Renal cortex interstitium (tissue), 11 donors: ENCODE data around the gene TMEM45B. TPM values are rescaled to one million over a fixed set of nuclear protein-coding genes. Genes with fewer than 3 reads are reported as not detected.
A peak's percentile ranks its signal among the peaks of the same experiment; 100 is the strongest.

ENCODE experiments used
- DNase-seq, 11 donors: peaks; one replicate each; pipeline ENCODE4 v3.0.0-alpha.2; 2013; ENCODE audit warnings: low read depth in 9 of 11, low spot score in 4 of 11; ENCODE audit errors: extremely low read depth in 1 of 11
- polyA plus RNA-seq, 3 donors: library from polyadenylated mRNA; unstranded; fragments of 120-200 nt; gene quantifications; one replicate each; pipeline ENCODE4 v1.2.1, GENCODE V29; 2013; ENCODE audit not compliant: insufficient read length in 3 of 3

The TMEM45B gene
- polyA plus RNA-seq, 3 donors, result 15.3 to 19.8 (median 16.1) TPM

DNA sequence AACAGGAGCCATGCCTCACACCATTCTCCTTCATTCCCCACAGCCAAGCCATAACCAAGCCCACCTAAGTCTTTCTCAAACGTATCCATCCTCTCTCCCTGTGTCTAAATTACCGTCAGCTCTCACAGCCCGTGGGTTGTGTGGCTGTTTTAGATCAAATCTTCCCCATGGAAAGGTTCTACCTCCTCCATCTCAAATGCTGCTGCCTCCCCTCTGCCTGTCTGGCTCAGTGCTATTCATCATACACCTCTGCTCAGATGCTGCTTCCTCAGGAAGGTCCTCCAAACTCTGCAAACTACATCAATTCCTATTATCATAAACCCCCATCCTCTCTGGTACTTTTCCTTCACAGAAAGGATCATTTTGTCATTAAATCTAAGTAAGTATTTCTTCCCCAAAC is 64.7 kb downstream of the TMEM45B start:
- DNase-seq, result no peak

DNA sequence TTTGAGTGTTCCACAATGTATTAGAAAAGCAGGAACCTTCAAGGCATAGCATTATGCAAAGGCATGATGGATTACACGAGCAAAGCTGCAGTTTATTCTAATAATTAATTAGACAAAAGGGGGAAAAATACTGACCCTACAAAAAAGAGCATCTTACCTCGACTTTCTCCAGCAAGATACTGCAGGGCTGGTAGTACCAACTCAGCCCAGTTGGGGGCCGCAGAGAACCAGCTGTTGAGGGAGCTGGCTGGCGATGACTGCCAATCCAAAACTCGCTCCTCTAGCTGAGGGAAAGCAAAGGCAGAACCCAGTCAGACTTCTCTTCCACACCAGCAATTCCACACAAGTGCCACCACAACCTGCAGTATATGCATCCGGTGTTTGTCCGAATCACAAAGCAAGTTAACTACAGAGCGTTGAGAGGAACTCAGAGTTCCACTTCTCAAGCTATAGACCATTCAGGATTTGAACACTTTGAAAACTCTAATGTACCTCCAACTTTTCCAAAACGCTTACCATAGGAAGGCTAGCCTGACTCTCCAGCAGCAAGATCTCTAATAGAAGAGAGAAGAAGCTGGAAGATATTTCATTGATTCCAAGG is 66.0 kb downstream of the TMEM45B start:
- no peak for DNase-seq

DNA sequence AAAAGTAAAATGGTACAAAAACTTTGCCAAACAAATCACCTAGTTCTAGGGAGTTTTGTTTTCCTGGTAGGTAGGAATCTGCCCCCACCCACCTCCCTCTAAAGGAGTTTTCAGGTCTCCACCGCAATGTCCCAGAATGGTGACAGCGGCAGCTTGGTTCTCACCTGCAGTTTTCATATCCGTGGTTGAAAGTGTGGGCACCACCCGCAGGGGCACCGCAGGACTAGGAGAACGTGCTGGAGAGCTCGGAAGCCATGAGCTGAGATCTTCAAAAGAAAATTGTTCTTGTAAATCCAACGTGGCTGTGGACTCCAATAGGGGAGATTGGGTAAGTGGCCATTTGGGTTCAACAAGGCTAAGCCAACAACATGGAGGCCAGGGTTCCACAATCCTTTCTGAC is 68.9 kb downstream of the TMEM45B start:
- DNase-seq, result no peak

- no peak for DNase-seq
Measured at GRCh38 chr11:129885381-129885780, 69.7 kb downstream of the TMEM45B start.

GRCh38 chr11:129888451-129888850 is 72.8 kb downstream of the TMEM45B start:
- DNase-seq, result no peak

DNA sequence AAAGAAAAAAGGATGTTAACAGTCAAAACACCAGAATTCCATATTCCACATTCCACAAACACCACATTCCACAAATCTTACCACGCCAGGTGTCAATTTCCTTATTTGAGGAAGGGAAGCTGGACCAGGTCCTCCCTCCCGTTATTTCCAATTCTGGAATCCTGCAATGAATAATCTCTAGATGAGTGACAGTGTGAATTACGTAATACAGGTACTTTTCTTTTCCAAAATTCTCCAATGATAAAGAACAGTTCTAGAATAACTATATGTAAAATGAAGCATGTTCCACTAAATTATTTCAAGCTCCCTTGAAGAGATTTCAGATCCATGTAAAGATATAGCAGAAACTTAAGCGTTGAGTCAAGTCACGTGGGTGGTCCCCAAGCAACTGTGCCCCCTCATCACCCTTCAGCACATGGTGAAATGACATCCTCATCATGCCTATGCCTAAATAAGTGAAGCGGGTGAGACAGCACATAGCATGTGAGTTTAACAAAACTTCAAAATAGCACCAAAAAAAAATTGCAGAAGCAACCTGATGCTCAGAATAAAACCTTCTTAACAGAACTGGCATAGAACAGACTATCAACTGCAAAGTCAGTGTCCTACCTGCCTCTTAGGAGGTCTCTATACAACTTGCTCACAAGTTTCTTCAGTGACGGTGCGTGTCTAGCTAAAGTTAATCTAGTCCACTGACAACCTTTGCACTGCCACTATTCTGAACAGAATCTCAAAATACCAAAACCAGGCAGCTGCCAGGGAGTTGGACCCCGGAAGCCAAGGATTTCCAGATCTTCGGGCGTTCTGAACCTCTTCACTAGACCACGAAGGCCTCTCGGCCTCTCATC is 78.9 kb downstream of the TMEM45B start:
- peak in 2 of 11 donors; percentile 19 to 24 for DNase-seq

- peak; percentile 35 to 85 (median 77) for DNase-seq
Measured at GRCh38 chr11:129895126-129896041, 79.7 kb downstream of the TMEM45B start, which contains the start of gene NFRKB. Gene NFRKB, minus strand, starts transcription at chr11:129895578. Its CDS starts 2,729 bp downstream, at chr11:129892849.

GRCh38 chr11:129896062-129896461 is 80.4 kb downstream of the TMEM45B start:
- DNase-seq, result no peak

GRCh38 chr11:129905402-129905801 is 89.8 kb downstream of the TMEM45B start:
- no peak for DNase-seq

Other genes starting within 250 kb of the TMEM45B start
- 10 to 100 TPM; 40.9 to 54.8 (median 47.5) TPM for gene NFRKB, start 79.7 kb downstream of the TMEM45B start, polyA plus RNA-seq
- 1 to 10 TPM; 9.1 to 10.0 (median 9.8) TPM for gene PRDM10, start 187.0 kb downstream of the TMEM45B start, polyA plus RNA-seq